ENCODE results near the gene AP1AR.

The AP1AR gene

DNA sequence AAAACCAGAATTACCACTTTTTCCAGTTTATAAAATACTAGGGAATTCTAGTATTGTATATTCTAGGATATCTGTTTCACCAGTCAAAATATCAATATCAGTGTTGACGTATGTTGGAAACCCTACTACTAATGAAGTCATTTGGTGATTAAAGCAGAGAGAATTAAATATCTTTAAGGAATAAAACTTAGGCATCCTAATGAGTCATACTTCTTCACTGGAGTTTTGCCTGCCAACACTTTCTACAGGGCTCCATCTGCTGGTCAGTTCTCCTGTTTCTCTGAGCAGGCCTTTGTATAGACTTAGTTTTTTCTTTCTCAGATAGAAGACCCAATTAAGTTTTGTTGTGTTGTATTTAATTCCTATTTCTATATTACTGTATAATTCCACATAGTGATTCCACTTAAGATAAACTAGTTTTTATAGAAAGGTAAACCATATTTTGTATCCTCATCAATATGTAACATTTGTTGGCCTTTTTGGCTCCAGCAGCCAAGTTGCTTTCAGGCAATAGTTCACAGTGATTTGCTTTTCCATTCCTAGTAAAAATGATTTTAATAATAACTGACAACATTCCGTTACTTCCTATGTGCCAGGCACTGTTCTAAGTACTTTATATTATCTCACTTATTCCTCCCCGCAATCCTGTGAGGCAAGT lies 3.5 kb downstream of the AP1AR start:
- TF ChIP-seq, protein P1, sequence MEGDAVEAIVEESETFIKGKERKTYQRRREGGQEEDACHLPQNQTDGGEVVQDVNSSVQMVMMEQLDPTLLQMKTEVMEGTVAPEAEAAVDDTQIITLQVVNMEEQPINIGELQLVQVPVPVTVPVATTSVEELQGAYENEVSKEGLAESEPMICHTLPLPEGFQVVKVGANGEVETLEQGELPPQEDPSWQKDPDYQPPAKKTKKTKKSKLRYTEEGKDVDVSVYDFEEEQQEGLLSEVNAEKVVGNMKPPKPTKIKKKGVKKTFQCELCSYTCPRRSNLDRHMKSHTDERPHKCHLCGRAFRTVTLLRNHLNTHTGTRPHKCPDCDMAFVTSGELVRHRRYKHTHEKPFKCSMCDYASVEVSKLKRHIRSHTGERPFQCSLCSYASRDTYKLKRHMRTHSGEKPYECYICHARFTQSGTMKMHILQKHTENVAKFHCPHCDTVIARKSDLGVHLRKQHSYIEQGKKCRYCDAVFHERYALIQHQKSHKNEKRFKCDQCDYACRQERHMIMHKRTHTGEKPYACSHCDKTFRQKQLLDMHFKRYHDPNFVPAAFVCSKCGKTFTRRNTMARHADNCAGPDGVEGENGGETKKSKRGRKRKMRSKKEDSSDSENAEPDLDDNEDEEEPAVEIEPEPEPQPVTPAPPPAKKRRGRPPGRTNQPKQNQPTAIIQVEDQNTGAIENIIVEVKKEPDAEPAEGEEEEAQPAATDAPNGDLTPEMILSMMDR (IDR thresholded peaks at IDR 0.05): peak; percentile 72

GRCh38 chr4:112236040-112236439 lies 4.5 kb downstream of the AP1AR start:
- TF ChIP-seq, protein P1 (IDR thresholded peaks at IDR 0.05): no peak

- TF ChIP-seq, protein P1 (IDR thresholded peaks at IDR 0.05): no peak
Measured at GRCh38 chr4:112238833-112239232, 7.2 kb downstream of the AP1AR start.

DNA sequence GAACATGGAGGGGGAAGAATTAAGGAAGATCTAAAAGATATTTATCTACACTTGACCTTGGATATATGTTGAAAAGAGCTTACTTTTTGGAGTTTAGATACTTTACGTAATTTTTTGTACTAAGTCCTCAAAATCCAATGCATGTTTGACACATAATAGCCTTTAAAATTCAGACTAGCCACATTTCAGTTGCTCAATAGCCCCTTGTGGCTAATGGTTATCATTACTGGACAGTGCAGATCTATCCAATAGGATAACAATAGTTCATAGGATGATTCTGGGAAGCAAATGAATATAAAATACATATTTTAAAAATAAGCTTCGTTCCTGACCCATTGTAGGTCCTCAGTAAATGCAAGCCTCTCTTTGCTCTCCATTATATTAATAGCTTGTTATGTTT lies 13.8 kb downstream of the AP1AR start:
- TF ChIP-seq, protein P1 (IDR thresholded peaks at IDR 0.05): no peak

GRCh38 chr4:112247021-112247420 lies 15.4 kb downstream of the AP1AR start:
- TF ChIP-seq, protein P1 (IDR thresholded peaks at IDR 0.05): no peak

- TF ChIP-seq, protein P1 (IDR thresholded peaks at IDR 0.05): no peak
Measured at GRCh38 chr4:112251019-112251643, 19.5 kb downstream of the AP1AR start.

GRCh38 chr4:112252234-112252633 lies 20.6 kb downstream of the AP1AR start:
- TF ChIP-seq, protein P1 (IDR thresholded peaks at IDR 0.05): no peak

Measured in LNCAP (cell line).